Neural progenitor cell (in vitro differentiated cells): ENCODE measurements around the gene TAF10.

Source experiments
- EZH2 ChIP-seq: fragments of 200-600 bp; sonication (generic); IDR thresholded peaks from 2 replicates; pipeline ENCODE4 v1.6.1; 2017; ENCODE audit warnings: antibody characterized with exemption, mild to moderate bottlenecking, moderate library complexity
- TF ChIP-seq, protein P1 (sequence below): fragments of 200-600 bp; sonication (generic); IDR thresholded peaks from 2 replicates; pipeline ENCODE4 v1.5.1; 2017; ENCODE audit warnings: antibody characterized with exemption, mild to moderate bottlenecking

- TF ChIP-seq, protein P1, sequence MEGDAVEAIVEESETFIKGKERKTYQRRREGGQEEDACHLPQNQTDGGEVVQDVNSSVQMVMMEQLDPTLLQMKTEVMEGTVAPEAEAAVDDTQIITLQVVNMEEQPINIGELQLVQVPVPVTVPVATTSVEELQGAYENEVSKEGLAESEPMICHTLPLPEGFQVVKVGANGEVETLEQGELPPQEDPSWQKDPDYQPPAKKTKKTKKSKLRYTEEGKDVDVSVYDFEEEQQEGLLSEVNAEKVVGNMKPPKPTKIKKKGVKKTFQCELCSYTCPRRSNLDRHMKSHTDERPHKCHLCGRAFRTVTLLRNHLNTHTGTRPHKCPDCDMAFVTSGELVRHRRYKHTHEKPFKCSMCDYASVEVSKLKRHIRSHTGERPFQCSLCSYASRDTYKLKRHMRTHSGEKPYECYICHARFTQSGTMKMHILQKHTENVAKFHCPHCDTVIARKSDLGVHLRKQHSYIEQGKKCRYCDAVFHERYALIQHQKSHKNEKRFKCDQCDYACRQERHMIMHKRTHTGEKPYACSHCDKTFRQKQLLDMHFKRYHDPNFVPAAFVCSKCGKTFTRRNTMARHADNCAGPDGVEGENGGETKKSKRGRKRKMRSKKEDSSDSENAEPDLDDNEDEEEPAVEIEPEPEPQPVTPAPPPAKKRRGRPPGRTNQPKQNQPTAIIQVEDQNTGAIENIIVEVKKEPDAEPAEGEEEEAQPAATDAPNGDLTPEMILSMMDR = no peak
- TF ChIP-seq EZH2 = no peak
These were observed 6.3 kb upstream of the TAF10 start for GRCh38 chr11:6618117-6619003.
